Left hindlimb (tissue), 1 donor: ENCODE measurements around the gene MUC3A.

ENCODE experiments used
- DNase-seq: peaks from one replicate; pipeline ENCODE4 v3.0.0-alpha.2; 2018

The MUC3A gene

DNA sequence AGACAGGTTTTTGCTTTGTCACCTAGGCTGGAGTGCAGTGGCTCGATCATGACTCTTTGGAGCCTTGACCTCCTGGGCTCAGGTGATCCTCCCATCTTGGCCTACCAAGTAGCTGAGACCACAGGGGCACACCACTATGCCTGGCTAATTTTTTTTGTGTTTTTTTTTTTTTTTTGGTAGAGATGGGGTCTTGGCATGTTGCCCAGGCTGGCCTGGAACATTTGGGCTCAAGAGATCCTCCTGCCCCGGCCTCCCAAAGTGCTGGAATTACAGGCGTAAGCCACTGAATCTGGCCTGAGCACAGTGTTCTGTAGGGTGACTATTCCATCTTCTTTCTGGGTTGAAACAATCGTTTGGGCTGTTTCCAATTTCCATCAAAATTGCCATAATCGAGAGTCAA, 1.5 kb upstream of the MUC3A start:
- no peak for DNase-seq

- DNase-seq = no peak
Observed at GRCh38 chr7:100949933-100950443, 654 bp downstream of the MUC3A start.

- no peak for DNase-seq
Observed at GRCh38 chr7:100951172-100951571, 1.8 kb downstream of the MUC3A start.

DNA sequence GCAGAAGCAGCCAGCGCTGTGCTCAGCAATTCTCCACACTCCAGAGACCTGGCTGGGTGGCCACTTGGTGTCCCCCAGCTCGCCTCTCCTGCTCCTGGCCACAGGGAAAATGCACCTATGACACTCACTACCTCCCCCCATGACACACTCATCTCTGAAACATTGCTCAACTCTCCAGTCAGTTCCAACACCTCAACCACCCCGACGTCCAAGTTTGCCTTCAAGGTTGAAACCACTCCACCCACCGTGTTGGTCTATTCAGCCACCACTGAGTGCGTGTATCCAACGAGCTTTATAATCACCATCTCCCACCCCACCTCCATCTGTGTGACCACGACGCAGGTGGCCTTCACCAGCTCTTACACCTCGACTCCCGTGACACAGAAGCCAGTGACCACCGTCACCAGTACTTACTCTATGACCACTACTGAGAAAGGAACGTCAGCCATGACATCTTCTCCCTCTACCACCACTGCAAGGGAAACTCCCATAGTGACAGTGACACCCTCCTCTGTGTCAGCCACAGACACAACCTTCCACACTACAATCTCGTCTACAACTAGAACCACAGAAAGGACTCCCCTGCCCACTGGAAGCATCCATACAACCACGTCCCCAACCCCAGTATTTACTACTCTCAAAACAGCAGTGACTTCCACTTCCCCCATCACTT, 2.7 kb downstream of the MUC3A start:
- no peak for DNase-seq

DNA sequence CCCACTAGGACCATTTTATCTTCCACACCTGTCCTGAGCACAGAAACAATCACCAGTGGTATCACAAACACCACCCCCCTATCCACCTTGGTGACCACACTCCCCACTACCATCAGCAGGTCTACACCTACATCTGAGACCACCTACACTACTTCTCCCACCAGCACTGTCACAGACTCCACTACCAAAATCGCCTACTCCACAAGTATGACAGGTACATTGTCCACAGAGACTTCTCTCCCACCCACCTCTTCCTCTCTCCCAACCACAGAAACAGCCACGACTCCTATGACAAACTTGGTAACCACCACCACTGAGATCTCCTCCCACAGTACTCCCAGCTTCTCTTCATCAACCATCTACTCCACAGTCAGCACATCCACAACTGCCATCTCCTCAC, 3.3 kb downstream of the MUC3A start:
- DNase-seq = no peak

DNA sequence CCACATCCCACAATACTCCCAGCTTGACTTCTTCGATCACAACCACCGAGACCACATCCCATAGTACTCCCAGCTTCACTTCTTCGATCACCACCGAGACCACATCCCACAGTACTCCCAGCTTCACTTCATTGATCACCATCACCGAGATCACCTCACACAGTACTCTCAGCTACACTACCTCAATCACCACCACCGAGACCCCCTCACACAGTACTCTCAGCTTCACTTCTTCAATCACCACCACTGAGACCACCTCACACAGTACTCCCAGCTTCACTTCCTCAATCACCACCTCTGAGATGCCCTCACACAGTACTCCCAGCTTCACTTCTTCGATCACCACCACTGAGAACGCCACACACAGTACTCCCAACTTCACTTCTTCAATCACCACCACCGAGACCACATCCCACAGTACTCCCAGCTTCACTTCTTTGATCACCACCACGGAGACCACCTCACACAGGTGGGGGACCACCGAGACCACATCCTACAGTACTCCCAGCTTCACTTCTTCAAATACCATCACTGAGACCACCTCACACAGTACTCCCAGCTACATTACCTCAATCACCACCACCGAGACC, 8.6 kb downstream of the MUC3A start:
- no peak for DNase-seq

GRCh38 chr7:100959894-100960293, 10.6 kb downstream of the MUC3A start:
- no peak for DNase-seq

GRCh38 chr7:100962537-100962936, 13.2 kb downstream of the MUC3A start:
- DNase-seq = no peak

DNA sequence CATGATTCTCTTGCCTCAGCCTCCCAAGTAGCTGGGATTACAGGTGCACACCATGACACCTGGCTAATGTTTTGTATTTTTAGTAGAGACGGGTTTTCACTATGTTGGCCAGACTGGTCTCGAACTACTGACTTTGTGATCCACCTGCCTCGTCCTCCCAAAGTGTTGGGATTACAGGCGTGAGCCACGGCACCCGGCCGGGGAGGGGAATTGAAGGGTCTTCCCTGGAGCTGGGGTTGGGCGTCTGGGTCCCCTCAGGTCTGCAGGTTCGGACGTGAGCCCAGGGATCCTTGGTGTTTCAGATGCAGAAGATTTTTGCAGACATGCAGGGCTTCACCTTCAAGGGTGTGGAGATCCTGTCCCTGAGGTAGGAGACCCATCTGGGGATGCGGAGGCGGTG, 14.1 kb downstream of the MUC3A start:
- no peak for DNase-seq

- no peak for DNase-seq
Observed at GRCh38 chr7:100963874-100964273, 14.5 kb downstream of the MUC3A start.

GRCh38 chr7:100964630-100965029, 15.3 kb downstream of the MUC3A start:
- DNase-seq = no peak

DNA sequence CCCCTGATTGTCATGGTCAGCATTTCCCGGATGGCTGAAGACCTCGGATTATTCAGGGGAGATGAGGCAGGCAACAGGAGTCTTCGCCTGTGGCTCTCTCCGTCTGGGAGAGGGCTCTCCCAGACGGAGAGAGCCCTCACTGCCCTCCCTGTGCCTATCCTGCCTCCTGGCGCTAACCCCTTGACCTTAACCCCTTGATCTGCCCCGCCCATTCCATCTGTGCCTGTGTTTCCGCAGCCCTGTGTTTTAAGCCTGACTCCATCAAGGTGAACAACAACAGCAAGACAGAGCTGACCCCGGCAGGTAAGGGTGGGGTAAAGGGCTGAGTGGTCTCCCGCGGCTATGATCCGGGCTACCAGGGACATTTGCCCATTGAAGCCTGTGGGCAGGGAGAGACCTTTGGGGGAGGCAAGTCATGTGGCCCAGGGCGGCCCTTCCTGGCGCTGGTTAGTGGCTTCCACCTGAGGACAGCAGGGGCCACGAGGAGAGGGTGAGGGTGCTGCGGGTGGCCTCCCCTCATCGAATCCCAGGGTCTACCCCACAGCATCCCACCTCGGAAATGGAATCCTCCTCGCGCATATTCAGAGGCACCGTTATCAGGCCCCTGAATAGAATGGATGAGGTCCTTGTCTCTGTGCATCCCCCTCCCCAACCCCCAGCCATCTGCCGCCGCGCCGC, 15.8 kb downstream of the MUC3A start:
- no peak for DNase-seq

DNA sequence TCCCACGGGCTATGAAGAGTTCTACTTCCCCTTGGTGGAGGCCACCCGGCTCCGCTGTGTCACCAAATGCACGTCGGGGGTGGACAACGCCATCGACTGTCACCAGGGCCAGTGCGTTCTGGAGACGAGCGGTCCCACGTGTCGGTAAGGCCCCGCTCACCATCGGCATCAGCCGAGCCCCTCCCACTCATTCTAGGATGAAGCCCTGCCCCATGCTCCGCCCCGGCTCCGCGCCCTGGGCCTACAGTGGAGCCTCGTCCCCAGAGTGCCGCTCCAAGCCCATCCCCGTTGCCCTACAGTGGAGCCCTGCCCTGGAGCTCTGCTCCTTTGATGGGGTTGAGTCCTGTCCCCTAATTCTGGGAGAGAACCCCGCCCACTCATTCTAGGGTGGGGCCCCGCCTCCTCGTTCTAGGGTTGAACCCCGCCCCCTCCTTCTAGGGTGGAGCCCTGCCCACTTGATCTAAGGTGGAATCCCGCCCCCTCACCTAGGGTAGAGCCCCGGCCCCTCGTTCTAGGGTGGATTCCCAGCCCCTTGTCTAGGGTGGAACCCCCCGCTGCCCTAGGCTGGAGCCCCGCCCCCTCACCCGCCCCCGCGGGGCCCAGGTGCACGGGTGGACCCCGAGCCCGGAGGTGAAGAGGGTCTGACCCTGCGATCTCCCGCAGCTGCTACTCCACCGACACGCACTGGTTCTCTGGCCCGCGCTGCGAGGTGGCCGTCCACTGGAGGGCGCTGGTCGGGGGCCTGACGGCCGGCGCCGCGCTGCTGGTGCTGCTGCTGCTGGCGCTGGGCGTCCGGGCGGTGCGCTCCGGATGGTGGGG, 16.6 kb downstream of the MUC3A start:
- DNase-seq = peak; percentile 63

GRCh38 chr7:100966542-100967291, 17.4 kb downstream of the MUC3A start:
- DNase-seq = no peak

DNA sequence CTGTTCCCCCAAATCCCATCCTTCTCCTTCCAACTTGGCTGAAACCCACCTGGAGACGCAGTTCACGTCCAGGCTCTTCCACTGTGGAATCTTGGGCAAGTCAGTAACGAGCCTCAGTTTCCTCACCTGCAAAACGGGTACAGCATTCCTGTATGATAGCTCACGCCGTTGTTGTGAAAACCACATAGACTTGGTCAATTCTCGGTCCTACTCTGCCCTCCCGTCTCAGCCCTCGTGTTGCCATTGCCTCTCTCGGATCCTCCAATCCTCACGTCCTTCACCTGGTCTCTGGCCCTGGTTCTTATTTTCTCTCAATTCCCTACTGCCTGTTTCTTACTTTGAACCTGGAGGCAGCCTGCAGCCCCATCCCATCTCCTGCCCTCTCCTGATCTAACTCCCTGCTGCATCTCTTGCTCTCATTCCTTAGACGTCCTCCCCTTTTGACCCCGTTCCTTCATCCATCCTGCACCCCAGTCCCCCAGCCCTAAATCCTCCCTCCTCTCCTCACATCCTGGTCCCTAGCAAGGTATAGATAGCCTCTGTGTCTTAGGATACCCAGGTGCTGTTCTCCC, 18.0 kb downstream of the MUC3A start:
- DNase-seq = no peak

- no peak for DNase-seq
Observed at GRCh38 chr7:100968031-100968430, 18.7 kb downstream of the MUC3A start.

DNA sequence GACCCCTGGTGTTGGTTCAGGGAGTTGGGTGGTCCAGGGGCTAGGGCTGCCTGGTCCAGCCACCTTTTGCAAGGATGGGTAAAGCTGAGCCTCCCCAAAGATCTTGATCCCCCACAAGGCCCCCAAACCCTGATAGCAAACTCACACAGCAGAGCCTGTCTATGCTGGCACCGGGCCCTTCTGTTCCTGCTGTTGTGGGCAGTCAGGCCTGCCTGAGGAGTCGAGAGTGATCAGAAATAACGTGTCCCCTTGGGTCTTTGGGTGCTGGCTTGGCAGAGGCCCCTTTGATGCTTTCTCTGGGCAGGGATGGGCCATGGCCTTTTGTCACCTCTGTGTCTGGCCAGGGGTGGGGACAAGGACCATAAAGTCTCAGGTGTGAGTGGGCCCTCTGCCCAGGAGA, 19.3 kb downstream of the MUC3A start:
- DNase-seq = no peak

- no peak for DNase-seq
Observed at GRCh38 chr7:100969066-100969615, 19.8 kb downstream of the MUC3A start, which contains the start of gene MUC12. MUC12 (plus strand) TSS chr7:100969565; CDS start chr7:100969623, 58 bp downstream.

GRCh38 chr7:100971111-100972001, 22.0 kb downstream of the MUC3A start:
- DNase-seq = no peak

GRCh38 chr7:100972002-100972347, 22.6 kb downstream of the MUC3A start:
- no peak for DNase-seq

GRCh38 chr7:100974021-100974420, 24.7 kb downstream of the MUC3A start:
- DNase-seq = no peak
